HepG2 (cell line): ENCODE results near the gene NLRC5. TPM values are rescaled to one million over a fixed set of nuclear protein-coding genes. Genes with fewer than 3 reads are reported as not detected.
"Not testable (repeated sequence)": the region's sequence is repeated elsewhere in the genome, so short reads cannot be mapped to it uniquely, and the experiment has no call there.

Source experiments
- ATAC-seq: fragments of 200-7000 bp; cut with Tn5 transposase; 3 replicates; pipeline ENCODE4 v1.9.1; 2020; ENCODE audit warnings: mild to moderate bottlenecking, moderate library complexity
- BruUV-seq: library from RNA; stranded (reverse); fragments of 400-500 nt; replicated peaks from 2 replicates; lab custom pipeline; 2021; lab: Mats Ljungman, UMichigan
- CTCF ChIA-PET: fragments of 300-600 bp; formaldehyde crosslinking; extraction: SDS; loops from one replicate; lab custom pipeline; 2021; ENCODE audit warnings: low total read pairs, inconsistent platforms, low intra/inter-chr PET ratio; lab: Yijun Ruan, JAX
- POLR2A ChIA-PET: fragments of 350-600 bp; sonication (Branson Sonifier 250); formaldehyde crosslinking; loops from one replicate; lab custom pipeline; 2020; ENCODE audit warnings: antibody characterized with exemption, inconsistent platforms; lab: Yijun Ruan, JAX
- DNase-seq: peaks from one replicate; pipeline ENCODE4 v3.0.0-alpha.2; 2015; ENCODE audit warnings: low spot score
- FAIRE-seq: peaks from 3 replicates; lab custom pipeline; 2011; peaks lifted over from hg19 to GRCh38; lab: Jason Lieb, UNC
- H2AFZ ChIP-seq: one replicate; pipeline ENCODE4 v1.6.1; 2011; ENCODE audit warnings: low read length, inconsistent platforms
- H3K27ac ChIP-seq: fragments of 300-600 bp; 3 replicates; pipeline ENCODE4 v1.8.0; 2011; ENCODE audit warnings: mixed run types, mild to moderate bottlenecking, mixed read lengths, low read length, inconsistent platforms; ENCODE audit not compliant: insufficient read depth; ENCODE audit errors: extremely low read length
- H3K27me3 ChIP-seq, 2 experiments: fragments of 200-600 bp in 1 of 2; 2 replicates in 1 of 2; 3 replicates in 1 of 2; pipeline versions ENCODE4 v1.6.0 to v1.8.0; 2011; ENCODE audit warnings: low read length in 2 of 2, mild to moderate bottlenecking in 2 of 2, moderate library complexity in 2 of 2, inconsistent platforms in 1 of 2; ENCODE audit not compliant: insufficient read depth in 2 of 2, control insufficient read depth in 1 of 2
- H3K36me3 ChIP-seq, 2 experiments: fragments of 200-600 bp in 1 of 2; replicated peaks in 1 of 2; 2 replicates in 1 of 2; 3 replicates in 1 of 2; pipeline versions ENCODE4 v1.5.1 to v1.8.0; 2011; ENCODE audit warnings: low read length in 2 of 2, inconsistent platforms in 1 of 2; ENCODE audit not compliant: insufficient read depth in 2 of 2, control insufficient read depth in 1 of 2
- H3K4me1 ChIP-seq: 2 replicates; pipeline ENCODE4 v1.5.1; 2012; ENCODE audit warnings: low read length, inconsistent platforms; ENCODE audit not compliant: insufficient read depth
- H3K4me2 ChIP-seq: 2 replicates; pipeline ENCODE4 v1.6.0; 2011; ENCODE audit warnings: low read depth, low read length, inconsistent platforms
- H3K4me3 ChIP-seq, 3 experiments: fragments of 200-600 bp in 1 of 3; sonication (generic), shearing (Covaris generic) in 1 of 3; replicated peaks in 1 of 3; 2 replicates each; pipeline ENCODE4 v1.5.1; 2011 to 2016; ENCODE audit warnings: low read length in 3 of 3, inconsistent platforms in 2 of 3, low read depth in 2 of 3, mild to moderate bottlenecking in 2 of 3, control low read depth in 1 of 3, mixed read lengths in 1 of 3; ENCODE audit not compliant: insufficient read depth in 1 of 3
- H3K79me2 ChIP-seq: one replicate; pipeline ENCODE4 v1.6.1; 2011; ENCODE audit warnings: low read length, inconsistent platforms; ENCODE audit not compliant: insufficient read depth
- H3K9ac ChIP-seq: 2 replicates; pipeline ENCODE4 v1.6.0; 2011; ENCODE audit warnings: mild to moderate bottlenecking, low read depth, low read length, inconsistent platforms; ENCODE audit not compliant: insufficient read depth
- H3K9me3 ChIP-seq: 2 replicates; pipeline ENCODE4 v1.5.1; 2012; ENCODE audit warnings: mild to moderate bottlenecking, low read length
- H4K20me1 ChIP-seq: 2 replicates; pipeline ENCODE4 v1.6.0; 2011; ENCODE audit warnings: inconsistent platforms, mild to moderate bottlenecking, low read length, moderate library complexity; ENCODE audit not compliant: insufficient read depth
- CHCHD3 ChIP-seq: sonication (generic); formaldehyde crosslinking; IDR thresholded peaks from 2 replicates; pipeline ENCODE4 v1.8.0; 2022; ENCODE audit warnings: mild to moderate bottlenecking, missing genetic modification reagents, moderate library complexity
- ELF3 ChIP-seq: IDR thresholded peaks from 2 replicates; pipeline ENCODE4 v1.6.1; 2016; ENCODE audit warnings: missing genetic modification reagents, missing compliant biosample characterization
- FOXJ3 ChIP-seq: sonication (generic); formaldehyde crosslinking; IDR thresholded peaks from 2 replicates; pipeline ENCODE4 v1.4.0; 2020; ENCODE audit warnings: missing genetic modification reagents, mild to moderate bottlenecking, borderline replicate concordance
- ISL2 ChIP-seq: sonication (generic); formaldehyde crosslinking; IDR thresholded peaks from 2 replicates; pipeline ENCODE4 v1.5.0; 2020; ENCODE audit warnings: missing genetic modification reagents
- MXI1 ChIP-seq: IDR thresholded peaks from 3 replicates; pipeline ENCODE4 v1.6.1; 2012; ENCODE audit warnings: low read depth, low read length, inconsistent platforms, borderline replicate concordance
- RARG ChIP-seq: sonication (generic); formaldehyde crosslinking; IDR thresholded peaks from 2 replicates; pipeline ENCODE4 v1.4.0; 2020; ENCODE audit warnings: low read depth, mild to moderate bottlenecking, missing genetic modification reagents
- RBM39 ChIP-seq: fragments of 200-400 bp; formaldehyde crosslinking; IDR thresholded peaks from one replicate; pipeline ENCODE4 v1.6.1; 2018; ENCODE audit warnings: antibody characterized with exemption, mild to moderate bottlenecking, low read depth, low read length; ENCODE audit not compliant: poor library complexity, severe bottlenecking
- RFX1 ChIP-seq: fragments of 450-650 bp; IDR thresholded peaks from 2 replicates; pipeline ENCODE4 v1.6.1; 2017
- RFXAP ChIP-seq: sonication (generic); formaldehyde crosslinking; IDR thresholded peaks from 2 replicates; pipeline ENCODE4 v1.4.0; 2020; ENCODE audit warnings: missing genetic modification reagents, borderline replicate concordance
- SETDB1 ChIP-seq: sonication (generic); formaldehyde crosslinking; IDR thresholded peaks from 2 replicates; pipeline ENCODE4 v1.5.1; 2020; ENCODE audit warnings: missing genetic modification reagents, mild to moderate bottlenecking, borderline replicate concordance
- SMC3 ChIP-seq: IDR thresholded peaks from 2 replicates; pipeline ENCODE4 v1.6.1; 2011; ENCODE audit warnings: low read length, improper control_type of control experiment
- SNAPC2 ChIP-seq: sonication (generic); formaldehyde crosslinking; IDR thresholded peaks from 2 replicates; pipeline ENCODE4 v1.8.1; 2022; ENCODE audit warnings: mild to moderate bottlenecking, missing genetic modification reagents
- SOX5 ChIP-seq: IDR thresholded peaks from 2 replicates; pipeline ENCODE4 v1.6.1; 2016; ENCODE audit warnings: borderline replicate concordance
- TAF1 ChIP-seq: sonication (generic); formaldehyde crosslinking; IDR thresholded peaks from 2 replicates; pipeline ENCODE4 v1.4.0; 2020; ENCODE audit warnings: missing genetic modification reagents
- ZFX ChIP-seq: sonication (generic); formaldehyde crosslinking; IDR thresholded peaks from 2 replicates; pipeline ENCODE4 v1.4.0; 2020; ENCODE audit warnings: mild to moderate bottlenecking, low read depth, missing genetic modification reagents, moderate library complexity
- ZNF451 ChIP-seq: sonication (generic); formaldehyde crosslinking; IDR thresholded peaks from 2 replicates; pipeline ENCODE4 v1.5.0; 2020; ENCODE audit warnings: mild to moderate bottlenecking, missing genetic modification reagents
- ZNF780A ChIP-seq: sonication (generic); formaldehyde crosslinking; IDR thresholded peaks from 2 replicates; pipeline ENCODE4 v1.8.0; 2022; ENCODE audit warnings: mild to moderate bottlenecking, missing genetic modification reagents, moderate library complexity
- ZNF839 ChIP-seq: sonication (generic); formaldehyde crosslinking; IDR thresholded peaks from 2 replicates; pipeline ENCODE4 v1.4.0; 2020; ENCODE audit warnings: missing genetic modification reagents, mild to moderate bottlenecking, borderline replicate concordance
- WGBS: methylation state at CpG from one replicate; pipeline ENCODE4 v1.1.6; 2017; ENCODE audit warnings: low lambda C conversion rate; 5-methylcytosine and 5-hydroxymethylcytosine counted together
- in situ Hi-C: cut with HindIII; loops from 2 replicates; pipeline ENCODE4 v1.10.0; 2017; ENCODE audit warnings: low pct_unique_long_range_greater_than_20kb; ENCODE audit not compliant: extremely low pct_ligation_motif_present
- intact Hi-C: fragments of 100-400 bp; cut with micrococcal nuclease; formaldehyde crosslinking; loops from one replicate; pipeline ENCODE4 v1.10.0; 2022; ENCODE audit not compliant: unreplicated experiment
- polyA plus RNA-seq, 8 experiments: library from polyadenylated mRNA; depleted of rRNA in 3 of 8; stranded (reverse) in 7 of 8; unstranded in 1 of 8; fragments of >200 nt; fragmentation: Illumina TruSeq in 4 of 8; extraction: Trizol in 4 of 8; gene quantifications; 2 replicates each; pipeline versions ENCODE4 v1.2.1 to v1.2.3, GENCODE V29; 2011 to 2016; ENCODE audit warnings: low read depth in 4 of 8, missing spikeins in 1 of 8, mixed read lengths in 1 of 8; ENCODE audit not compliant: insufficient read depth in 1 of 8
- total RNA-seq, 5 experiments: library from RNA; depleted of rRNA; stranded (reverse); fragments of >200 nt; fragmentation: Illumina TruSeq; extraction: Trizol; gene quantifications; 2 replicates each; pipeline ENCODE4 v1.2.3, GENCODE V29; 2016; ENCODE audit warnings: low read depth in 1 of 5
- TF ChIP-seq, protein P1 (sequence below): IDR thresholded peaks from 2 replicates; pipeline ENCODE4 v1.6.1; 2016; ENCODE audit warnings: missing genetic modification reagents, missing compliant biosample characterization
- TF ChIP-seq, protein P2 (sequence below): sonication (generic); formaldehyde crosslinking; IDR thresholded peaks from 2 replicates; pipeline ENCODE4 v1.4.0; 2020; ENCODE audit warnings: mild to moderate bottlenecking, missing genetic modification reagents
- TF ChIP-seq, protein P3 (sequence below): IDR thresholded peaks from 2 replicates; pipeline ENCODE4 v1.6.1; 2012; ENCODE audit warnings: inconsistent platforms
- TF ChIP-seq, protein P4 (sequence below): IDR thresholded peaks from 2 replicates; pipeline ENCODE4 v1.6.1; 2018; ENCODE audit warnings: missing genetic modification reagents

NLRC5 gene
- total and polyA plus RNA-seq, 2 of the 13 experiments (the other 11 are each of a cell fraction or from before 2014, with no cell fraction given) = 6.3 to 12.7 TPM

DNA sequence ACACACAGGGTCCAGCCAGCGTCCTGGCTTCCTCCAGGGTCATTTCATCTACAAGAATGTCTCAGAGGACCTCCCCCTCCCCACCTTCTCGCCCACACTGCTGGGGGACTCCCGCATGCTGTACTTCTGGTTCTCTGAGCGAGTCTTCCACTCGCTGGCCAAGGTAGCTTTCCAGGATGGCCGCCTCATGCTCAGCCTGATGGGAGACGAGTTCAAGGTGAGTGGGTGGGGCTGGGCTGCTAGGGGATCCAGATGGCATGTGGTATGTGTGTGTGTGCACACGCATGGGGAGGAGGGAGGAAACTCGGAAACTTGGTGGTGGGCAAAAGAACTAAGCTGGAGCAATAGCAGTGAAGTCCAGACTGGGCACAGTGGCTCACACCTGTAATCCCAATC, 16.1 kb upstream of the NLRC5 start (continued):
- no peak for TF ChIP-seq RBM39
- TF ChIP-seq, protein P1, sequence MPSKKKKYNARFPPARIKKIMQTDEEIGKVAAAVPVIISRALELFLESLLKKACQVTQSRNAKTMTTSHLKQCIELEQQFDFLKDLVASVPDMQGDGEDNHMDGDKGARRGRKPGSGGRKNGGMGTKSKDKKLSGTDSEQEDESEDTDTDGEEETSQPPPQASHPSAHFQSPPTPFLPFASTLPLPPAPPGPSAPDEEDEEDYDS (CRISPR knock-in tag) = no peak
- no peak for TF ChIP-seq FOXJ3
- no peak for TF ChIP-seq MXI1
- no peak for TF ChIP-seq ISL2
- TF ChIP-seq RFX1 = no peak
- no peak; the same call in 1 of the 2 replicates for TF ChIP-seq TAF1
- no peak for TF ChIP-seq CHCHD3 (CRISPR knock-in tag)
- TF ChIP-seq, protein P2, sequence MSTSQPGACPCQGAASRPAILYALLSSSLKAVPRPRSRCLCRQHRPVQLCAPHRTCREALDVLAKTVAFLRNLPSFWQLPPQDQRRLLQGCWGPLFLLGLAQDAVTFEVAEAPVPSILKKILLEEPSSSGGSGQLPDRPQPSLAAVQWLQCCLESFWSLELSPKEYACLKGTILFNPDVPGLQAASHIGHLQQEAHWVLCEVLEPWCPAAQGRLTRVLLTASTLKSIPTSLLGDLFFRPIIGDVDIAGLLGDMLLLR (CRISPR knock-in tag) = 0 out of 2 replicates have a peak, but pooled peaks have one; percentile 22
- TF ChIP-seq ZFX = no peak; the same call in 1 of the 2 replicates
- TF ChIP-seq SETDB1 (CRISPR knock-in tag) = no peak
- TF ChIP-seq ZNF839 (CRISPR knock-in tag) = no peak
- no peak for TF ChIP-seq SMC3
- TF ChIP-seq, protein P3, sequence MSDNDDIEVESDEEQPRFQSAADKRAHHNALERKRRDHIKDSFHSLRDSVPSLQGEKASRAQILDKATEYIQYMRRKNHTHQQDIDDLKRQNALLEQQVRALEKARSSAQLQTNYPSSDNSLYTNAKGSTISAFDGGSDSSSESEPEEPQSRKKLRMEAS = peak; percentile 62
- TF ChIP-seq, protein P4, sequence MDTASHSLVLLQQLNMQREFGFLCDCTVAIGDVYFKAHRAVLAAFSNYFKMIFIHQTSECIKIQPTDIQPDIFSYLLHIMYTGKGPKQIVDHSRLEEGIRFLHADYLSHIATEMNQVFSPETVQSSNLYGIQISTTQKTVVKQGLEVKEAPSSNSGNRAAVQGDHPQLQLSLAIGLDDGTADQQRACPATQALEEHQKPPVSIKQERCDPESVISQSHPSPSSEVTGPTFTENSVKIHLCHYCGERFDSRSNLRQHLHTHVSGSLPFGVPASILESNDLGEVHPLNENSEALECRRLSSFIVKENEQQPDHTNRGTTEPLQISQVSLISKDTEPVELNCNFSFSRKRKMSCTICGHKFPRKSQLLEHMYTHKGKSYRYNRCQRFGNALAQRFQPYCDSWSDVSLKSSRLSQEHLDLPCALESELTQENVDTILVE (CRISPR knock-in tag) = no peak
- no peak for TF ChIP-seq ZNF780A (CRISPR knock-in tag)
- 0 out of 2 replicates have a peak, but pooled peaks have one; percentile 37 for TF ChIP-seq ZNF451 (CRISPR knock-in tag)
- TF ChIP-seq SNAPC2 (CRISPR knock-in tag) = no peak
- no peak for TF ChIP-seq RARG (CRISPR knock-in tag)
- TF ChIP-seq SOX5 (CRISPR knock-in tag) = 0 out of 2 replicates have a peak, but pooled peaks have one; percentile 29
- no peak for TF ChIP-seq RFXAP (CRISPR knock-in tag)
- TF ChIP-seq ELF3 (CRISPR knock-in tag) = peak; percentile 41; the same call in 1 of the 2 replicates

DNA sequence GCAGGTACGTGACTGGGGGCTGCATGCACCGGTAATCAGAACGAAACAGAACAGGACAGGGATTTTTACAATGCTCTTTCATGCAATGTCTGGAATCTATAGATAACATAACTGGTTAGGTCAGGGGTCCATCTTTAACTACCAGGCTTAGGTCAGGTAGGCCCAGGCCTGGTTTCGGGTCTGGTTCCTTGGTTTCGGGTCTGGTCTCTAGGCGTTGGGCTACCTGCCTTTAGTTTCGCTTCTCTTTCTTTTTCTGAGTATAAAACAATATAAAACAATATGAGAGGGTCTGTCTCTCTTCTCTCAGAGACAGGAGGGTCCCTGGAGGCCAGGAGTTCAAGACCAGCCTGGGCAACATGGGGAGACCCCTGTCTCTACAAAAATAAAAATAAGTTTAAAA, 15.5 kb upstream of the NLRC5 start:
- FAIRE-seq, H3K36me3 ChIP-seq, intact Hi-C loops, BruUV-seq, CTCF ChIA-PET, H3K4me2 ChIP-seq, in situ Hi-C loops, H3K27ac ChIP-seq, H4K20me1 ChIP-seq, H2AFZ ChIP-seq, H3K9ac ChIP-seq, H3K4me3 ChIP-seq, DNase-seq, H3K9me3 ChIP-seq, H3K79me2 ChIP-seq, ATAC-seq: not testable (repeated sequence)
- H3K4me1 ChIP-seq = peaks cover 32% of the 10 kb centered on the region
- peaks cover 0 to 27% of the 10 kb centered on the region in 2 experiments; a peak in 2 of 5 replicates for H3K27me3 ChIP-seq
- WGBS = 73% methylated on average over 7 of the region's 7 CpGs
- POLR2A ChIA-PET = interaction anchor here (1.1 to 2.3 kb wide), 5 partner anchors 9 to 43 kb away, joined by 3 to 11 read pairs (median 8); partner anchors contain the start of genes HERPUD1 and NLRC5
